ENCODE measurements around the gene CCDC185.

- TF ChIP-seq CHD2 (IDR thresholded peaks at IDR 0.05; ENCODE audit: low read depth, low read length) (no peak), NBN (conservative IDR thresholded peaks at IDR 0.05) (no peak), ZNF552 (CRISPR knock-in tag; IDR thresholded peaks at IDR 0.05; ENCODE audit: borderline replicate concordance) (no peak)
These were observed 34.4 kb upstream of the CCDC185 start for GRCh38 chr1:223358826-223359225.

All from HepG2 (cell line).